Endothelial cell of umbilical vein (primary cell): ENCODE results near the gene NUTF2.

Source experiments
- CTCF ChIP-seq, 2 donors: IDR thresholded peaks; 1 replicate in 1 of 2; 2 replicates in 1 of 2; pipeline ENCODE4 v1.5.1; 2011; ENCODE audit warnings: low read length in 2 of 2, mild to moderate bottlenecking in 2 of 2, moderate library complexity in 2 of 2, control low read depth in 1 of 2, inconsistent platforms in 1 of 2, low read depth in 1 of 2; ENCODE audit not compliant: insufficient read depth in 1 of 2; ENCODE audit errors: extremely low read depth in 1 of 2
- EZH2 ChIP-seq: IDR thresholded peaks from 2 replicates; pipeline ENCODE4 v1.6.1; 2012; ENCODE audit warnings: borderline replicate concordance, low read depth, mild to moderate bottlenecking, moderate library complexity, low read length, inconsistent platforms; ENCODE audit not compliant: severe bottlenecking
- FOS ChIP-seq: IDR thresholded peaks from 2 replicates; pipeline ENCODE4 v1.6.1; 2011; ENCODE audit warnings: mild to moderate bottlenecking, low read length, moderate library complexity, borderline replicate concordance; ENCODE audit not compliant: insufficient read depth
- MAX ChIP-seq: IDR thresholded peaks from 2 replicates; pipeline ENCODE4 v1.6.1; 2011; ENCODE audit not compliant: insufficient read depth, insufficient read length
- POLR2A ChIP-seq: IDR thresholded peaks from 2 replicates; pipeline ENCODE4 v1.6.1; 2012; ENCODE audit warnings: low read depth, mild to moderate bottlenecking, control low read depth, low read length
- POLR2AphosphoS5 ChIP-seq: IDR thresholded peaks from 2 replicates; pipeline ENCODE4 v1.6.1; 2012; ENCODE audit warnings: low read depth, mild to moderate bottlenecking, control low read depth, low read length, moderate library complexity; ENCODE audit not compliant: insufficient read depth

GRCh38 chr16:67855789-67856188, 9.1 kb downstream of the NUTF2 start:
- TF ChIP-seq CTCF (IDR thresholded peaks at IDR 0.05; ENCODE audit: extremely low read depth in 1 of 2, insufficient read depth in 1 of 2, low read depth in 1 of 2, low read length in 2 of 2) (no peak), POLR2AphosphoS5 (no peak), FOS (no peak), POLR2A (no peak), MAX (no peak), EZH2 (no peak)
